K562 (cell line): Measurements from ENCODE around the gene TSPAN11. TPM values are rescaled to one million over a fixed set of nuclear protein-coding genes. Genes with fewer than 3 reads are reported as not detected.

Experiments
- ATAC-seq: fragments of 200-7000 bp; cut with Tn5 transposase; 3 replicates; pipeline ENCODE4 v1.9.1; 2020; ENCODE audit warnings: moderate library complexity
- BruUV-seq: library from RNA; stranded (reverse); fragments of 400-500 nt; replicated peaks from 2 replicates; lab custom pipeline; 2021; lab: Mats Ljungman, UMichigan
- CTCF ChIA-PET: fragments of 300-600 bp; formaldehyde crosslinking; extraction: SDS; loops from one replicate; lab custom pipeline; 2021; ENCODE audit warnings: low intra/inter-chr PET ratio; lab: Yijun Ruan, JAX
- POLR2A ChIA-PET: fragments of 300-600, 350-650 bp; sonication (Branson Sonifier 250); formaldehyde crosslinking; extraction: SDS; loops from one replicate; lab custom pipeline; 2021; ENCODE audit warnings: antibody characterized with exemption, inconsistent platforms; lab: Yijun Ruan, JAX
- DNase-seq, 4 experiments: peaks; one replicate each; pipeline versions ENCODE4 v3.0.0 to v3.0.0-alpha.2; 2011 to 2018; ENCODE audit warnings: low spot score in 3 of 4, mixed read lengths in 3 of 4; ENCODE audit errors: extremely low read depth in 1 of 4
- FAIRE-seq: peaks from 2 replicates; lab custom pipeline; 2011; peaks lifted over from hg19 to GRCh38; lab: Jason Lieb, UNC
- H2AFZ ChIP-seq: 2 replicates; pipeline ENCODE4 v1.6.0; 2011; ENCODE audit warnings: low read depth, low read length, control low read depth, inconsistent platforms
- H3K27ac ChIP-seq: fragments of 200-600 bp; 3 replicates; pipeline ENCODE4 v1.8.0; 2011; ENCODE audit warnings: low read depth, mild to moderate bottlenecking, control low read depth, inconsistent platforms, low read length, moderate library complexity, mixed read lengths; ENCODE audit errors: extremely low read depth
- H3K27me3 ChIP-seq, 2 experiments: fragments of 300-600 bp in 1 of 2; 2 replicates in 1 of 2; 3 replicates in 1 of 2; pipeline versions ENCODE4 v1.6.0 to v1.8.0; 2011; ENCODE audit warnings: inconsistent platforms in 2 of 2, low read length in 2 of 2, mild to moderate bottlenecking in 1 of 2, mixed read lengths in 1 of 2, moderate library complexity in 1 of 2; ENCODE audit not compliant: control insufficient read depth in 2 of 2, insufficient read depth in 2 of 2
- H3K36me3 ChIP-seq: fragments of 300-600 bp; 3 replicates; pipeline ENCODE4 v1.8.0; 2011; ENCODE audit warnings: mild to moderate bottlenecking, low read length, inconsistent platforms; ENCODE audit not compliant: control insufficient read depth, insufficient read depth
- H3K4me1 ChIP-seq, 2 experiments: fragments of 200-600 bp in 1 of 2; replicated peaks in 1 of 2; 2 replicates in 1 of 2; 3 replicates in 1 of 2; pipeline versions ENCODE4 v1.5.1 to v1.8.0; 2011; ENCODE audit warnings: inconsistent platforms in 2 of 2, low read length in 2 of 2, mild to moderate bottlenecking in 1 of 2, mixed read lengths in 1 of 2, moderate library complexity in 1 of 2; ENCODE audit not compliant: control insufficient read depth in 2 of 2, insufficient read depth in 2 of 2
- H3K4me2 ChIP-seq: 2 replicates; pipeline ENCODE4 v1.6.1; 2011; ENCODE audit warnings: low read length, control low read depth, inconsistent platforms, mixed read lengths; ENCODE audit not compliant: insufficient read depth
- H3K4me3 ChIP-seq: fragments of 200-600 bp; sonication (generic), shearing (Covaris generic); 2 replicates; pipeline ENCODE4 v1.5.1; 2016; ENCODE audit warnings: control low read depth, inconsistent platforms
- H3K79me2 ChIP-seq: fragments of 200-600 bp; 3 replicates; pipeline ENCODE4 v1.8.0; 2011; ENCODE audit warnings: low read length, inconsistent platforms; ENCODE audit not compliant: control insufficient read depth, insufficient read depth
- H3K9ac ChIP-seq, 2 experiments: 2 replicates each; pipeline versions ENCODE4 v1.6.0 to v1.6.1; 2011; ENCODE audit warnings: low read depth in 2 of 2, low read length in 2 of 2, control low read depth in 1 of 2, inconsistent platforms in 1 of 2, mild to moderate bottlenecking in 1 of 2, mixed read lengths in 1 of 2; ENCODE audit not compliant: insufficient read depth in 1 of 2
- H3K9me1 ChIP-seq: one replicate; pipeline ENCODE4 v1.6.0; 2011; ENCODE audit warnings: inconsistent platforms, mild to moderate bottlenecking, low read length, moderate library complexity; ENCODE audit not compliant: control insufficient read depth, insufficient read depth
- H3K9me3 ChIP-seq: replicated peaks from 2 replicates; pipeline ENCODE4 v1.5.1; 2011; ENCODE audit warnings: low read depth, low read length, inconsistent platforms; ENCODE audit not compliant: control insufficient read depth, insufficient read depth
- H4K20me1 ChIP-seq: replicated peaks from 2 replicates; pipeline ENCODE4 v1.6.1; 2011; ENCODE audit warnings: low read length, inconsistent platforms, mixed read lengths; ENCODE audit not compliant: control insufficient read depth, insufficient read depth
- BHLHE40 ChIP-seq: IDR thresholded peaks from 2 replicates; pipeline ENCODE4 v1.6.1; 2011; ENCODE audit warnings: low read length, improper control_type of control experiment
- ELF1 ChIP-seq: fragments of 200-800 bp; sonication (Bioruptor generic); IDR thresholded peaks from 2 replicates; pipeline ENCODE4 v1.6.1; 2016; ENCODE audit warnings: missing genetic modification characterization, missing compliant biosample characterization
- L3MBTL2 ChIP-seq: fragments of 450-650 bp; IDR thresholded peaks from 2 replicates; pipeline ENCODE4 v1.6.1; 2016; ENCODE audit warnings: mild to moderate bottlenecking, moderate library complexity
- MAFG ChIP-seq: fragments of 450-650 bp; conservative IDR thresholded peaks from 2 replicates; pipeline ENCODE4 v1.6.1; 2016; ENCODE audit warnings: missing genetic modification characterization, missing compliant biosample characterization
- NR4A1 ChIP-seq, 2 experiments: fragments of 250-450 bp in 1 of 2; fragments of 450-650 bp in 1 of 2; sonication (Bioruptor Pico) in 1 of 2; IDR thresholded peaks; 2 replicates each; pipeline versions ENCODE4 v1.4.0 to v1.6.1; 2016 to 2020; ENCODE audit warnings: mild to moderate bottlenecking in 2 of 2, missing compliant biosample characterization in 1 of 2, missing genetic modification characterization in 1 of 2, moderate library complexity in 1 of 2
- PHB ChIP-seq: fragments of 250-450 bp; sonication (Bioruptor Pico); IDR thresholded peaks from 2 replicates; pipeline ENCODE4 v1.5.0; 2021
- PTBP1 ChIP-seq: fragments of 200-400 bp; formaldehyde crosslinking; IDR thresholded peaks from 2 replicates; pipeline ENCODE4 v1.6.1; 2017; ENCODE audit warnings: low read depth, low read length
- SNRNP70 ChIP-seq: fragments of 200-400 bp; formaldehyde crosslinking; optimal IDR thresholded peaks from 2 replicates; pipeline ENCODE3; 2017; ENCODE audit warnings: low read depth, low read length
- ZNF134 ChIP-seq: fragments of 250-450 bp; sonication (Bioruptor Pico); conservative IDR thresholded peaks from 2 replicates; pipeline ENCODE4 v1.4.0; 2020
- ZNF239 ChIP-seq: fragments of 250-450 bp; sonication (Bioruptor Pico); IDR thresholded peaks from 2 replicates; pipeline ENCODE4 v1.4.0; 2020; ENCODE audit warnings: mild to moderate bottlenecking
- ZNF41 ChIP-seq: fragments of 250-450 bp; sonication (Bioruptor Pico); conservative IDR thresholded peaks from 2 replicates; pipeline ENCODE4 v1.4.0; 2020; ENCODE audit warnings: mild to moderate bottlenecking
- WGBS: fragments of 100-300 bp; shearing (Covaris generic); methylation state at CpG from one replicate; pipeline ENCODE4 v1.1.6; 2016; ENCODE audit warnings: low coverage, mixed read lengths; ENCODE audit not compliant: insufficient coverage; ENCODE audit errors: missing lambda C conversion rate; 5-methylcytosine and 5-hydroxymethylcytosine counted together
- in situ Hi-C: fragments of 300-500 bp; cut with MboI; formaldehyde crosslinking; loops from 4 replicates; pipeline ENCODE4 v1.15.0; 2018; ENCODE audit warnings: inconsistent platforms, mixed read lengths
- intact Hi-C: fragments of 100-400 bp; cut with micrococcal nuclease; formaldehyde crosslinking; loops from 2 replicates; pipeline ENCODE4 v1.14.2; 2022
- polyA plus RNA-seq, 8 experiments: library from polyadenylated mRNA; depleted of rRNA in 4 of 8; stranded (reverse) in 5 of 8; unstranded in 3 of 8; fragments of >200 nt; fragmentation: Nextera tagmentation in 2 of 8; fragmentation: Illumina TruSeq in 1 of 8; extraction: Ambion mirVana in 2 of 8; extraction: Trizol in 1 of 8; gene quantifications; 2 replicates each; pipeline versions ENCODE4 v1.2.1 to v1.2.3, GENCODE V29; 2011 to 2014; ENCODE audit warnings: inconsistent platforms in 1 of 8, missing spikeins in 1 of 8
- total RNA-seq, 7 experiments: library from RNA; depleted of rRNA in 6 of 7; stranded (reverse); fragments of >200 nt in 6 of 7; fragmentation: Illumina TruSeq in 2 of 7; extraction: Trizol in 2 of 7; gene quantifications; 2 replicates each; pipeline versions ENCODE4 v1.2.1 to v1.2.3, GENCODE V29; 2011 to 2021; ENCODE audit warnings: low replicate concordance in 1 of 7
- TF ChIP-seq, protein P1 (sequence below): fragments of 250-450 bp; sonication (Bioruptor Pico); IDR thresholded peaks from 2 replicates; pipeline ENCODE4 v1.4.0; 2020
- TF ChIP-seq, protein P2 (sequence below): fragments of 250-450 bp; sonication (Bioruptor Pico); IDR thresholded peaks from 2 replicates; pipeline ENCODE4 v1.5.0; 2022; ENCODE audit warnings: mild to moderate bottlenecking

TSPAN11 gene
- total and polyA plus RNA-seq, 9 of the 15 experiments (the other 6 are each of a cell fraction or from before 2014, with no cell fraction given): not detected

DNA sequence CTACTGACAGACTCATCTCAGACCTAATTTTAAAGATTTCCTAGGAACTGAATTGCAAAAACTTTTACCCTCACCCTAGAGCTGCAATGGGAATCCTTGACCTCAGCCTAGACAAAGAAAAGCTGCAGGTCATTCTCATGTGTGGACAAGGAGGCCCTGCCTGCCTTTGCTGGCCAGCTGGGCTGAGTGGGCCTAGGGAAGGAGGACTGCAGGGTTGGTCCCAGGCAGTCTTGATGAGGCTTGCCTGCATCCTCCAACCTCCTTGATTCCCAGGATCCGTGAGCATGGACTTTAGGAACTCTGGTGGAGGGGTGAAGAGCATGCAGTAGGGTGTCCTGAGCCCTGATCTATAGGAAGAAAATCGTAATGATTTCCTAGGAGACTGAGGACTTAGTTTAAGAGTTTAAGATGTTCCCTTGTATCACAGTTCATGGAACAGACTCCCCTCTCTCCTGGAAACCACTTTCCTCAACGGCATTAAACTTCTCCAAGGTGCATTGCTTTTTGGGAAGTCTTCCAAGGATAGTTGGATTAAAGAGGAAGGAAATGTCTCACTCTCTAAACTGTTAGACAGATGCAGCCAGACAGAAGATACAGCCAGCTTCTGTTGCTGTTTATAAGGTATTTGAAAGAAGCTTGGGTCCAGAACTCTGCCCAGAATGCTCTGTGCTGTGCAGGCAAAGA, 91.7 kb downstream of the TSPAN11 start:
- in situ Hi-C loops: no loop called here
- ATAC-seq (no peak), DNase-seq (no peak), FAIRE-seq (no peak)
- ChIA-PET CTCF (no interaction called here), POLR2A (interaction anchor here (0.6 kb wide), 1 partner anchor 372 kb away, joined by 3 read pairs; no protein-coding TSS in a partner anchor)
- Histone ChIP-seq H3K79me2 (no peaks in the 10 kb centered on the region), H3K9ac (no peak overlapping the region), H3K4me3 (no peak overlapping the region), H3K27me3 (peaks cover 16 to 42% of the 10 kb centered on the region in 2 experiments), H3K9me1 (no peaks in the 10 kb centered on the region), H2AFZ (no peak overlapping the region), H3K27ac (no peak overlapping the region), H3K9me3 (no peaks in the 10 kb centered on the region), H3K4me1 (no peaks in the 10 kb centered on the region; a peak in 1 of 5 replicates), H3K36me3 (no peaks in the 10 kb centered on the region), H3K4me2 (no peak overlapping the region), H4K20me1 (no peaks in the 10 kb centered on the region)
- TF ChIP-seq L3MBTL2 (no peak), PHB (no peak), ELF1 (tag) (no peak), ZNF134 (no peak), SNRNP70 (no peak), NR4A1 (CRISPR knock-in tag; IDR thresholded peaks at IDR 0.05) (no peak), NR4A1 (tag; IDR thresholded peaks at IDR 0.05) (no peak), BHLHE40 (no peak), ZNF239 (CRISPR knock-in tag) (no peak), MAFG (tag) (no peak), PTBP1 (no peak), ZNF41 (CRISPR knock-in tag) (no peak)
- TF ChIP-seq, protein P1, sequence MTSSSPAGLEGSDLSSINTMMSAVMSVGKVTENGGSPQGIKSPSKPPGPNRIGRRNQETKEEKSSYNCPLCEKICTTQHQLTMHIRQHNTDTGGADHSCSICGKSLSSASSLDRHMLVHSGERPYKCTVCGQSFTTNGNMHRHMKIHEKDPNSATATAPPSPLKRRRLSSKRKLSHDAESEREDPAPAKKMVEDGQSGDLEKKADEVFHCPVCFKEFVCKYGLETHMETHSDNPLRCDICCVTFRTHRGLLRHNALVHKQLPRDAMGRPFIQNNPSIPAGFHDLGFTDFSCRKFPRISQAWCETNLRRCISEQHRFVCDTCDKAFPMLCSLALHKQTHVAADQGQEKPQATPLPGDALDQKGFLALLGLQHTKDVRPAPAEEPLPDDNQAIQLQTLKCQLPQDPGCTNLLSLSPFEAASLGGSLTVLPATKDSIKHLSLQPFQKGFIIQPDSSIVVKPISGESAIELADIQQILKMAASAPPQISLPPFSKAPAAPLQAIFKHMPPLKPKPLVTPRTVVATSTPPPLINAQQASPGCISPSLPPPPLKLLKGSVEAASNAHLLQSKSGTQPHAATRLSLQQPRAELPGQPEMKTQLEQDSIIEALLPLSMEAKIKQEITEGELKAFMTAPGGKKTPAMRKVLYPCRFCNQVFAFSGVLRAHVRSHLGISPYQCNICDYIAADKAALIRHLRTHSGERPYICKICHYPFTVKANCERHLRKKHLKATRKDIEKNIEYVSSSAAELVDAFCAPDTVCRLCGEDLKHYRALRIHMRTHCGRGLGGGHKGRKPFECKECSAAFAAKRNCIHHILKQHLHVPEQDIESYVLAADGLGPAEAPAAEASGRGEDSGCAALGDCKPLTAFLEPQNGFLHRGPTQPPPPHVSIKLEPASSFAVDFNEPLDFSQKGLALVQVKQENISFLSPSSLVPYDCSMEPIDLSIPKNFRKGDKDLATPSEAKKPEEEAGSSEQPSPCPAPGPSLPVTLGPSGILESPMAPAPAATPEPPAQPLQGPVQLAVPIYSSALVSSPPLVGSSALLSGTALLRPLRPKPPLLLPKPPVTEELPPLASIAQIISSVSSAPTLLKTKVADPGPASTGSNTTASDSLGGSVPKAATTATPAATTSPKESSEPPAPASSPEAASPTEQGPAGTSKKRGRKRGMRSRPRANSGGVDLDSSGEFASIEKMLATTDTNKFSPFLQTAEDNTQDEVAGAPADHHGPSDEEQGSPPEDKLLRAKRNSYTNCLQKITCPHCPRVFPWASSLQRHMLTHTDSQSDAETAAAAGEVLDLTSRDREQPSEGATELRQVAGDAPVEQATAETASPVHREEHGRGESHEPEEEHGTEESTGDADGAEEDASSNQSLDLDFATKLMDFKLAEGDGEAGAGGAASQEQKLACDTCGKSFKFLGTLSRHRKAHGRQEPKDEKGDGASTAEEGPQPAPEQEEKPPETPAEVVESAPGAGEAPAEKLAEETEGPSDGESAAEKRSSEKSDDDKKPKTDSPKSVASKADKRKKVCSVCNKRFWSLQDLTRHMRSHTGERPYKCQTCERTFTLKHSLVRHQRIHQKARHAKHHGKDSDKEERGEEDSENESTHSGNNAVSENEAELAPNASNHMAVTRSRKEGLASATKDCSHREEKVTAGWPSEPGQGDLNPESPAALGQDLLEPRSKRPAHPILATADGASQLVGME (CRISPR knock-in tag): no peak
- TF ChIP-seq, protein P2, sequence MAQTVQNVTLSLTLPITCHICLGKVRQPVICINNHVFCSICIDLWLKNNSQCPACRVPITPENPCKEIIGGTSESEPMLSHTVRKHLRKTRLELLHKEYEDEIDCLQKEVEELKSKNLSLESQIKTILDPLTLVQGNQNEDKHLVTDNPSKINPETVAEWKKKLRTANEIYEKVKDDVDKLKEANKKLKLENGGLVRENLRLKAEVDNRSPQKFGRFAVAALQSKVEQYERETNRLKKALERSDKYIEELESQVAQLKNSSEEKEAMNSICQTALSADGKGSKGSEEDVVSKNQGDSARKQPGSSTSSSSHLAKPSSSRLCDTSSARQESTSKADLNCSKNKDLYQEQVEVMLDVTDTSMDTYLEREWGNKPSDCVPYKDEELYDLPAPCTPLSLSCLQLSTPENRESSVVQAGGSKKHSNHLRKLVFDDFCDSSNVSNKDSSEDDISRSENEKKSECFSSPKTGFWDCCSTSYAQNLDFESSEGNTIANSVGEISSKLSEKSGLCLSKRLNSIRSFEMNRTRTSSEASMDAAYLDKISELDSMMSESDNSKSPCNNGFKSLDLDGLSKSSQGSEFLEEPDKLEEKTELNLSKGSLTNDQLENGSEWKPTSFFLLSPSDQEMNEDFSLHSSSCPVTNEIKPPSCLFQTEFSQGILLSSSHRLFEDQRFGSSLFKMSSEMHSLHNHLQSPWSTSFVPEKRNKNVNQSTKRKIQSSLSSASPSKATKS: no peak
- WGBS: 0% methylated on average over 3 of the region's 3 CpGs
- intact Hi-C loops: no loop called here
- BruUV-seq: no TSS peak
